Stimulated activated CD4-positive, alpha-beta T cell treated with anti-CD3 and anti-CD28 coated beads, Interleukin-12 subunit alpha, Interleukin-12 subunit beta, amount 100 ng/mL, for 4 hours (primary cell): ENCODE data around the gene CADM2.

Experiments used
- DNase-seq: peaks from one replicate; pipeline ENCODE4 v3.0.0-alpha.2; 2020

The CADM2 gene

GRCh38 chr3:85576697-85577200, 618.0 kb downstream of the CADM2 start:
- DNase-seq = no peak

GRCh38 chr3:85584779-85585356, 626.1 kb downstream of the CADM2 start:
- no peak for DNase-seq

- no peak for DNase-seq
These were observed 627.2 kb downstream of the CADM2 start for GRCh38 chr3:85586018-85586417.

- no peak for DNase-seq
These were observed 630.4 kb downstream of the CADM2 start for GRCh38 chr3:85589145-85589544.

- DNase-seq = no peak
These were observed 632.7 kb downstream of the CADM2 start for GRCh38 chr3:85591451-85591850.

GRCh38 chr3:85592256-85592655, 633.5 kb downstream of the CADM2 start:
- no peak for DNase-seq

- DNase-seq = no peak
These were observed 635.9 kb downstream of the CADM2 start for GRCh38 chr3:85594676-85595075.

- no peak for DNase-seq
These were observed 644.6 kb downstream of the CADM2 start for GRCh38 chr3:85603378-85603777.

- DNase-seq = no peak
These were observed 645.9 kb downstream of the CADM2 start for GRCh38 chr3:85604641-85605040.

- no peak for DNase-seq
These were observed 646.3 kb downstream of the CADM2 start for GRCh38 chr3:85605066-85605465.

GRCh38 chr3:85626662-85627061, 667.9 kb downstream of the CADM2 start:
- DNase-seq = no peak

GRCh38 chr3:85627932-85628331, 669.1 kb downstream of the CADM2 start:
- DNase-seq = no peak

GRCh38 chr3:85631070-85631469, 672.3 kb downstream of the CADM2 start:
- DNase-seq = no peak

GRCh38 chr3:85632921-85633320, 674.1 kb downstream of the CADM2 start:
- DNase-seq = no peak

- no peak for DNase-seq
These were observed 693.6 kb downstream of the CADM2 start for GRCh38 chr3:85652360-85652759.

- no peak for DNase-seq
These were observed 701.7 kb downstream of the CADM2 start for GRCh38 chr3:85660451-85660850.

GRCh38 chr3:85662462-85662861, 703.7 kb downstream of the CADM2 start:
- no peak for DNase-seq

GRCh38 chr3:85667744-85668143, 709.0 kb downstream of the CADM2 start:
- no peak for DNase-seq

GRCh38 chr3:85670634-85671205, 711.9 kb downstream of the CADM2 start:
- DNase-seq = no peak

- no peak for DNase-seq
These were observed 714.0 kb downstream of the CADM2 start for GRCh38 chr3:85672761-85673160.

GRCh38 chr3:85678713-85679112, 719.9 kb downstream of the CADM2 start:
- no peak for DNase-seq

- no peak for DNase-seq
These were observed 723.1 kb downstream of the CADM2 start for GRCh38 chr3:85681906-85682305.

GRCh38 chr3:85691196-85691595, 732.4 kb downstream of the CADM2 start:
- no peak for DNase-seq

- no peak for DNase-seq
These were observed 738.4 kb downstream of the CADM2 start for GRCh38 chr3:85697156-85697555.

GRCh38 chr3:85706130-85706529, 747.3 kb downstream of the CADM2 start:
- DNase-seq = no peak
